H1 (cell line): ENCODE measurements around the gene PIGS. TPM values are rescaled to one million over a fixed set of nuclear protein-coding genes. Genes with fewer than 3 reads are reported as not detected.

Source experiments
- CTCF ChIA-PET: fragments of 300-600 bp; sonication (Branson Sonifier 250); formaldehyde crosslinking; loops from one replicate; lab custom pipeline; 2021; ENCODE audit not compliant: partially characterized antibody; lab: Charles Lee
- POLR2A ChIA-PET: fragments of 300-600 bp; sonication (Branson Sonifier 250); formaldehyde crosslinking; loops from one replicate; lab custom pipeline; 2021; ENCODE audit warnings: inconsistent platforms; ENCODE audit not compliant: partially characterized antibody; lab: Charles Lee
- DNase-seq, 2 experiments: peaks; one replicate each; pipeline versions ENCODE4 v3.0.0 to v3.0.0-alpha.2; 2010 to 2022; ENCODE audit warnings: low spot score in 2 of 2, low read depth in 1 of 2, mixed read lengths in 1 of 2
- FAIRE-seq: peaks from 2 replicates; lab custom pipeline; 2011; peaks lifted over from hg19 to GRCh38; lab: Jason Lieb, UNC
- H2AFZ ChIP-seq: 2 replicates; pipeline ENCODE4 v1.8.1; 2012; ENCODE audit warnings: low read length, inconsistent platforms
- H2AK5ac ChIP-seq: 2 replicates; pipeline ENCODE4 v1.6.1; 2013; ENCODE audit warnings: low read depth, low read length
- H2BK120ac ChIP-seq: replicated peaks from 2 replicates; pipeline ENCODE3; 2013; ENCODE audit warnings: low read depth, low read length, inconsistent platforms
- H2BK12ac ChIP-seq: 2 replicates; pipeline ENCODE4 v1.6.1; 2013; ENCODE audit warnings: low read depth, low read length
- H2BK15ac ChIP-seq: 2 replicates; pipeline ENCODE4 v1.6.1; 2013; ENCODE audit warnings: low read length
- H2BK20ac ChIP-seq: 2 replicates; pipeline ENCODE4 v1.6.1; 2013; ENCODE audit warnings: low read length
- H2BK5ac ChIP-seq: 2 replicates; pipeline ENCODE4 v1.6.1; 2013; ENCODE audit warnings: low read depth, low read length
- H3K14ac ChIP-seq: 2 replicates; pipeline ENCODE4 v1.6.1; 2013; ENCODE audit warnings: inconsistent platforms; ENCODE audit not compliant: insufficient read length
- H3K18ac ChIP-seq: 2 replicates; pipeline ENCODE4 v1.6.1; 2013; ENCODE audit warnings: low read length; ENCODE audit errors: extremely low read depth
- H3K23ac ChIP-seq: 2 replicates; pipeline ENCODE4 v1.6.1; 2013; ENCODE audit warnings: inconsistent platforms; ENCODE audit not compliant: insufficient read length
- H3K23me2 ChIP-seq: 2 replicates; pipeline ENCODE4 v1.6.1; 2013; ENCODE audit warnings: low read depth, low read length
- H3K27ac ChIP-seq: 2 replicates; pipeline ENCODE4 v1.6.1; 2011; ENCODE audit warnings: low read depth, low read length, inconsistent platforms
- H3K27me3 ChIP-seq, 4 experiments: replicated peaks in 1 of 4; 1 replicate in 1 of 4; 2 replicates in 3 of 4; pipeline versions ENCODE4 v1.6.1 to v1.8.1; 2011 to 2013; ENCODE audit warnings: low read length in 3 of 4, mild to moderate bottlenecking in 3 of 4, inconsistent platforms in 2 of 4, mixed read lengths in 2 of 4, moderate library complexity in 1 of 4; ENCODE audit not compliant: control insufficient read depth in 3 of 4, insufficient read depth in 3 of 4; ENCODE audit errors: extremely low read depth in 1 of 4
- H3K36me3 ChIP-seq, 4 experiments: 2 replicates each; pipeline versions ENCODE4 v1.6.1 to v1.8.1; 2011 to 2013; ENCODE audit warnings: mild to moderate bottlenecking in 4 of 4, low read length in 3 of 4, moderate library complexity in 2 of 4, control low read depth in 1 of 4, inconsistent platforms in 1 of 4; ENCODE audit not compliant: insufficient read depth in 4 of 4, control insufficient read depth in 2 of 4
- H3K4ac ChIP-seq: replicated peaks from 2 replicates; pipeline ENCODE3; 2013; ENCODE audit warnings: low read length, low read depth, mixed read lengths, inconsistent platforms; ENCODE audit not compliant: insufficient read length
- H3K4me1 ChIP-seq, 4 experiments: replicated peaks in 1 of 4; 1 replicate in 1 of 4; 2 replicates in 3 of 4; pipeline versions ENCODE4 v1.6.1 to v1.8.1; 2011 to 2013; ENCODE audit warnings: low read length in 3 of 4, inconsistent platforms in 2 of 4, mixed read lengths in 1 of 4; ENCODE audit not compliant: insufficient read depth in 4 of 4, control insufficient read depth in 3 of 4
- H3K4me2 ChIP-seq, 2 experiments: 2 replicates each; pipeline versions ENCODE4 v1.6.1 to v1.8.1; 2011 to 2013; ENCODE audit warnings: low read depth in 2 of 2, low read length in 2 of 2, control low read depth in 1 of 2, inconsistent platforms in 1 of 2, mild to moderate bottlenecking in 1 of 2; ENCODE audit not compliant: insufficient read depth in 1 of 2
- H3K4me3 ChIP-seq, 4 experiments: fragments of 200-600, 300-600 bp in 1 of 4; sonication (generic), shearing (Covaris generic), sonication (Bioruptor Twin) in 1 of 4; 2 replicates each; pipeline versions ENCODE4 v1.5.1 to v1.8.1; 2011 to 2016; ENCODE audit warnings: low read length in 4 of 4, low read depth in 3 of 4, control low read depth in 2 of 4, inconsistent platforms in 2 of 4, mild to moderate bottlenecking in 2 of 4, mixed read lengths in 1 of 4, moderate library complexity in 1 of 4; ENCODE audit not compliant: insufficient read depth in 2 of 4; ENCODE audit errors: extremely low read depth in 1 of 4
- H3K56ac ChIP-seq: replicated peaks from 2 replicates; pipeline ENCODE3; 2013; ENCODE audit warnings: low read depth, mild to moderate bottlenecking, mixed read lengths, low read length, inconsistent platforms; ENCODE audit not compliant: insufficient read length
- H3K79me1 ChIP-seq: 2 replicates; pipeline ENCODE4 v1.6.1; 2013; ENCODE audit warnings: low read depth, low read length, control low read depth
- H3K79me2 ChIP-seq, 2 experiments: 2 replicates each; pipeline versions ENCODE4 v1.6.1 to v1.8.1; 2012 to 2013; ENCODE audit warnings: low read length in 2 of 2, mild to moderate bottlenecking in 2 of 2, inconsistent platforms in 1 of 2; ENCODE audit not compliant: insufficient read depth in 2 of 2, control insufficient read depth in 1 of 2
- H3K9ac ChIP-seq, 4 experiments: replicated peaks in 1 of 4; 1 replicate in 1 of 4; 2 replicates in 3 of 4; pipeline versions ENCODE4 v1.6.1 to v1.8.1; 2011 to 2013; ENCODE audit warnings: low read depth in 3 of 4, low read length in 3 of 4, control low read depth in 2 of 4, mild to moderate bottlenecking in 2 of 4, moderate library complexity in 2 of 4, inconsistent platforms in 1 of 4; ENCODE audit errors: extremely low read depth in 1 of 4
- H3K9me3 ChIP-seq, 2 experiments: 2 replicates each; pipeline versions ENCODE4 v1.6.1 to v1.8.1; 2012 to 2013; ENCODE audit warnings: mild to moderate bottlenecking in 2 of 2, moderate library complexity in 2 of 2, control low read depth in 1 of 2, inconsistent platforms in 1 of 2, low read depth in 1 of 2, low read length in 1 of 2, mixed read lengths in 1 of 2; ENCODE audit not compliant: insufficient read depth in 2 of 2
- H4K20me1 ChIP-seq, 2 experiments: replicated peaks in 1 of 2; 2 replicates each; pipeline versions ENCODE3 to v1.8.1; 2011 to 2013; ENCODE audit warnings: inconsistent platforms in 2 of 2, low read length in 2 of 2, mild to moderate bottlenecking in 1 of 2; ENCODE audit not compliant: insufficient read depth in 2 of 2, control insufficient read depth in 1 of 2
- H4K5ac ChIP-seq: 2 replicates; pipeline ENCODE4 v1.6.1; 2013; ENCODE audit warnings: low read length, low read depth, mixed read lengths, inconsistent platforms; ENCODE audit not compliant: insufficient read length
- H4K8ac ChIP-seq: 2 replicates; pipeline ENCODE4 v1.8.0; 2013; ENCODE audit warnings: mild to moderate bottlenecking, moderate library complexity, low read length, inconsistent platforms; ENCODE audit not compliant: insufficient read depth; ENCODE audit errors: extremely low read depth
- H4K91ac ChIP-seq: replicated peaks from 2 replicates; pipeline ENCODE3; 2013; ENCODE audit warnings: low read length, mixed read lengths, inconsistent platforms; ENCODE audit not compliant: insufficient read length
- EP300 ChIP-seq, 2 experiments: IDR thresholded peaks; 1 replicate in 1 of 2; 2 replicates in 1 of 2; pipeline ENCODE4 v1.6.1; 2011 to 2012; ENCODE audit warnings: low read depth in 2 of 2, low read length in 2 of 2, mild to moderate bottlenecking in 2 of 2, borderline replicate concordance in 1 of 2, inconsistent platforms in 1 of 2, moderate library complexity in 1 of 2
- GTF2F1 ChIP-seq: IDR thresholded peaks from 2 replicates; pipeline ENCODE4 v1.6.1; 2012; ENCODE audit warnings: low read depth, low read length, improper control_type of control experiment, borderline replicate concordance
- HDAC6 ChIP-seq: IDR thresholded peaks from one replicate; pipeline ENCODE4 v1.7.1; 2012; ENCODE audit warnings: low read depth, mild to moderate bottlenecking, inconsistent platforms, low read length, moderate library complexity
- MAX ChIP-seq: IDR thresholded peaks from 2 replicates; pipeline ENCODE4 v1.6.1; 2012; ENCODE audit warnings: inconsistent platforms
- NRF1 ChIP-seq: IDR thresholded peaks from 2 replicates; pipeline ENCODE4 v1.6.1; 2011; ENCODE audit warnings: mild to moderate bottlenecking, low read depth, low read length, improper control_type of control experiment
- PHF8 ChIP-seq: fragments of 200-600 bp; sonication (generic); conservative IDR thresholded peaks from 2 replicates; pipeline ENCODE4 v1.7.1; 2012; ENCODE audit warnings: low read depth, mild to moderate bottlenecking, inconsistent platforms, low read length, moderate library complexity
- POLR2A ChIP-seq, 2 experiments: IDR thresholded peaks; 1 replicate in 1 of 2; 2 replicates in 1 of 2; pipeline ENCODE4 v1.6.1; 2011; ENCODE audit warnings: low read depth in 2 of 2, low read length in 2 of 2, mild to moderate bottlenecking in 2 of 2; ENCODE audit errors: control extremely low read depth in 1 of 2
- POLR2AphosphoS5 ChIP-seq: IDR thresholded peaks from 2 replicates; pipeline ENCODE4 v1.6.1; 2011; ENCODE audit warnings: low read depth, low read length
- TAF7 ChIP-seq: optimal IDR thresholded peaks from 2 replicates; pipeline ENCODE3; 2011; ENCODE audit warnings: low read depth, mild to moderate bottlenecking, inconsistent platforms, low read length, moderate library complexity, borderline replicate concordance
- USF2 ChIP-seq: IDR thresholded peaks from 2 replicates; pipeline ENCODE4 v1.6.1; 2011; ENCODE audit warnings: low read length, improper control_type of control experiment
- WGBS, 2 experiments: shearing (Covaris generic) in 1 of 2; methylation state at CpG; one replicate each; pipeline versions ENCODE4 v1.1.6 to v1.1.7; 2013 to 2015; ENCODE audit warnings: low lambda C conversion rate in 2 of 2, mixed read lengths in 2 of 2, inconsistent platforms in 1 of 2, low coverage in 1 of 2, missing lambda C conversion rate in 1 of 2; ENCODE audit not compliant: insufficient replicate concordance in 2 of 2, insufficient coverage in 1 of 2, insufficient read length in 1 of 2; ENCODE audit errors: extremely low coverage in 1 of 2, missing lambda C conversion rate in 1 of 2; 5-methylcytosine and 5-hydroxymethylcytosine counted together
- polyA plus RNA-seq, 7 experiments: library from polyadenylated mRNA; depleted of rRNA in 3 of 7; stranded (reverse) in 5 of 7; unstranded in 2 of 7; fragments of >200 nt in 5 of 7; fragments of 200-250 nt in 2 of 7; gene quantifications; 1 replicate in 5 of 7; 2 replicates in 1 of 7; 4 replicates in 1 of 7; pipeline versions ENCODE4 v1.2.1 to v1.2.3, GENCODE V29; 2011 to 2013; ENCODE audit warnings: missing spikeins in 2 of 7, mixed read lengths in 2 of 7
- total RNA-seq: library from RNA; stranded (reverse); fragmentation: NEBNext Ultra II Directional; extraction: Animal tissue kit (Norgen Biotek cat#: 25700); gene quantifications from 2 replicates; pipeline ENCODE4 v1.2.1, GENCODE V29; 2021

Gene PIGS
- total and polyA plus RNA-seq, 2 of the 8 experiments (the other 6 are each of a cell fraction or from before 2014, with no cell fraction given) = 44.3 to 50.6 TPM

GRCh38 chr17:28620010-28620409 lies 48.7 kb upstream of the PIGS start:
- no peak overlapping the region for H4K5ac ChIP-seq
- H2BK20ac ChIP-seq = no peak overlapping the region
- H3K27ac ChIP-seq = no peak overlapping the region
- no peak overlapping the region for H2AK5ac ChIP-seq
- no peak for DNase-seq
- H2AFZ ChIP-seq = no peak overlapping the region
- H3K18ac ChIP-seq = no peak overlapping the region
- no peak overlapping the region for H4K91ac ChIP-seq
- 100% methylated on average over 2 of the region's 2 CpGs; no CpG with 5 or more reads in 1 of the 2 experiments for WGBS, 2 experiments
- no peaks in the 10 kb centered on the region for H3K4me1 ChIP-seq
- no peak overlapping the region for H4K8ac ChIP-seq
- TF ChIP-seq MAX = no peak
- TF ChIP-seq POLR2AphosphoS5 = no peak
- no peak for TF ChIP-seq NRF1
- TF ChIP-seq PHF8 = no peak
- no peak for TF ChIP-seq EP300 (IDR thresholded peaks at IDR 0.05; ENCODE audit: borderline replicate concordance in 1 of 2, low read depth in 2 of 2, low read length in 2 of 2)
- no peak for TF ChIP-seq GTF2F1
- TF ChIP-seq HDAC6 = no peak
- TF ChIP-seq POLR2A (IDR thresholded peaks at IDR 0.05; ENCODE audit: control extremely low read depth in 1 of 2, low read depth in 2 of 2, low read length in 2 of 2) = no peak
- no peak for TF ChIP-seq TAF7
- no peak for TF ChIP-seq USF2
- no peaks in the 10 kb centered on the region for H3K9me3 ChIP-seq
- no peaks in the 10 kb centered on the region for H3K23me2 ChIP-seq
- FAIRE-seq = no peak
- H3K79me2 ChIP-seq = no peaks in the 10 kb centered on the region
- H2BK5ac ChIP-seq = no peak overlapping the region
- H3K23ac ChIP-seq = no peak overlapping the region
- no peak overlapping the region for H2BK15ac ChIP-seq
- no peak overlapping the region for H2BK12ac ChIP-seq
- 0 out of 2 replicates have a peak, but pooled peaks cover 2% of the 10 kb centered on the region for H3K79me1 ChIP-seq
- no peak overlapping the region for H3K4ac ChIP-seq
- H3K4me3 ChIP-seq = no peak overlapping the region
- no peak overlapping the region for H3K14ac ChIP-seq
- no peaks in the 10 kb centered on the region for H3K27me3 ChIP-seq
- no peak overlapping the region for H3K56ac ChIP-seq
- H3K36me3 ChIP-seq = peaks cover 66 to 95% (median 87%) of the 10 kb centered on the region in 4 experiments
- H4K20me1 ChIP-seq = peaks cover 2 to 6% of the 10 kb centered on the region in 2 experiments
- POLR2A ChIA-PET = interaction anchor here (0.9 to 14.8 kb wide), 5 partner anchors 8 to 90 kb away, joined by 3 to 163 read pairs (median 4); no protein-coding TSS in a partner anchor
- no peak overlapping the region for H3K9ac ChIP-seq
- CTCF ChIA-PET = interaction anchor here (0.6 to 2.1 kb wide), 3 partner anchors 10 to 172 kb away, joined by 3 to 11 read pairs (median 5); no protein-coding TSS in a partner anchor
- no peak overlapping the region for H2BK120ac ChIP-seq
- H3K4me2 ChIP-seq = no peak overlapping the region
